H9 (cell line): Measurements from ENCODE around the gene GAREM1. TPM values are rescaled to one million over a fixed set of nuclear protein-coding genes. Genes with fewer than 3 reads are reported as not detected.

Experiments used
- DNase-seq: peaks from one replicate; pipeline ENCODE4 v3.0.0-alpha.2; 2017
- H2AFZ ChIP-seq: one replicate; pipeline ENCODE4 v1.6.1; 2013; ENCODE audit warnings: mild to moderate bottlenecking, low read length, control low read depth, moderate library complexity
- H2AK5ac ChIP-seq: 2 replicates; pipeline ENCODE4 v1.6.1; 2013; ENCODE audit warnings: low read length, control low read depth, mixed read lengths; ENCODE audit not compliant: insufficient read length
- H2BK120ac ChIP-seq: one replicate; pipeline ENCODE4 v1.6.1; 2013; ENCODE audit warnings: low read depth, mild to moderate bottlenecking, low read length, control low read depth, inconsistent platforms; ENCODE audit not compliant: poor library complexity, severe bottlenecking
- H2BK12ac ChIP-seq: 2 replicates; pipeline ENCODE4 v1.6.1; 2013; ENCODE audit warnings: low read length, control low read depth, mixed read lengths, low read depth; ENCODE audit not compliant: insufficient read length
- H2BK15ac ChIP-seq: 2 replicates; pipeline ENCODE4 v1.6.1; 2013; ENCODE audit warnings: low read depth, low read length, control low read depth
- H2BK20ac ChIP-seq: one replicate; pipeline ENCODE4 v1.6.1; 2013; ENCODE audit warnings: low read depth, mild to moderate bottlenecking, low read length, control low read depth, inconsistent platforms; ENCODE audit not compliant: poor library complexity, severe bottlenecking
- H2BK5ac ChIP-seq: 2 replicates; pipeline ENCODE4 v1.6.1; 2013; ENCODE audit warnings: low read length, control low read depth, mixed read lengths; ENCODE audit not compliant: insufficient read length
- H3K14ac ChIP-seq: 2 replicates; pipeline ENCODE4 v1.6.1; 2013; ENCODE audit warnings: low read length, control low read depth; ENCODE audit not compliant: insufficient read depth
- H3K18ac ChIP-seq: 2 replicates; pipeline ENCODE4 v1.6.1; 2013; ENCODE audit warnings: low read depth, mild to moderate bottlenecking, mixed read lengths, low read length, control low read depth; ENCODE audit not compliant: insufficient read length
- H3K23ac ChIP-seq: 2 replicates; pipeline ENCODE4 v1.6.1; 2013; ENCODE audit warnings: low read length, control low read depth, mixed read lengths, low read depth; ENCODE audit not compliant: insufficient read length
- H3K23me2 ChIP-seq: 2 replicates; pipeline ENCODE4 v1.6.1; 2013; ENCODE audit warnings: low read depth, mild to moderate bottlenecking, mixed read lengths, low read length, control low read depth; ENCODE audit not compliant: insufficient read length, poor library complexity, severe bottlenecking
- H3K27ac ChIP-seq: 2 replicates; pipeline ENCODE4 v1.5.1; 2013; ENCODE audit warnings: low read length, control low read depth, mixed read lengths, low read depth; ENCODE audit not compliant: insufficient read length
- H3K27me3 ChIP-seq: 2 replicates; pipeline ENCODE4 v1.6.1; 2013; ENCODE audit warnings: low read length, control low read depth, inconsistent platforms; ENCODE audit not compliant: insufficient read depth
- H3K4ac ChIP-seq: 2 replicates; pipeline ENCODE4 v1.6.1; 2013; ENCODE audit warnings: low read depth, mild to moderate bottlenecking, control low read depth, inconsistent platforms, low read length, moderate library complexity
- H3K4me1 ChIP-seq: 2 replicates; pipeline ENCODE4 v1.6.1; 2013; ENCODE audit warnings: low read length, control low read depth, inconsistent platforms; ENCODE audit not compliant: insufficient read depth
- H3K4me2 ChIP-seq: 2 replicates; pipeline ENCODE4 v1.6.1; 2013; ENCODE audit warnings: low read length, control low read depth, mixed read lengths; ENCODE audit not compliant: insufficient read length, insufficient read depth
- H3K56ac ChIP-seq: 2 replicates; pipeline ENCODE4 v1.6.1; 2013; ENCODE audit warnings: low read depth, mild to moderate bottlenecking, mixed read lengths, low read length, control low read depth; ENCODE audit not compliant: insufficient read length
- H3K79me1 ChIP-seq: 2 replicates; pipeline ENCODE4 v1.6.1; 2013; ENCODE audit warnings: low read depth, mild to moderate bottlenecking, moderate library complexity, low read length, control low read depth, inconsistent platforms; ENCODE audit not compliant: insufficient read depth, poor library complexity, severe bottlenecking
- H3K79me2 ChIP-seq: 2 replicates; pipeline ENCODE4 v1.6.1; 2013; ENCODE audit warnings: low read length, control low read depth, inconsistent platforms; ENCODE audit not compliant: insufficient read depth
- H3K9ac ChIP-seq: 2 replicates; pipeline ENCODE4 v1.6.1; 2013; ENCODE audit warnings: low read length, control low read depth, mixed read lengths; ENCODE audit not compliant: insufficient read length; ENCODE audit errors: extremely low read depth
- H3K9me3 ChIP-seq: one replicate; pipeline ENCODE4 v1.6.1; 2013; ENCODE audit warnings: low read depth, low read length, inconsistent platforms; ENCODE audit not compliant: control insufficient read depth
- H3T11ph ChIP-seq: one replicate; pipeline ENCODE4 v1.6.1; 2013; ENCODE audit warnings: mild to moderate bottlenecking, low read length, control low read depth, inconsistent platforms
- H4K20me1 ChIP-seq: one replicate; pipeline ENCODE4 v1.6.1; 2013; ENCODE audit not compliant: control insufficient read depth, insufficient read length, insufficient read depth
- H4K5ac ChIP-seq: 2 replicates; pipeline ENCODE4 v1.6.1; 2013; ENCODE audit warnings: low read depth, mild to moderate bottlenecking, mixed read lengths, low read length, control low read depth; ENCODE audit not compliant: insufficient read length
- H4K8ac ChIP-seq: replicated peaks from 2 replicates; pipeline ENCODE4 v1.6.1; 2013; ENCODE audit warnings: low read length, control low read depth, mixed read lengths, low read depth; ENCODE audit not compliant: insufficient read length
- H4K91ac ChIP-seq: 2 replicates; pipeline ENCODE4 v1.6.1; 2013; ENCODE audit warnings: low read depth, mild to moderate bottlenecking, moderate library complexity, mixed read lengths, low read length, control low read depth; ENCODE audit not compliant: insufficient read length
- H3K27ac Mint-ChIP-seq, 3 experiments: 2 replicates in 2 of 3; 3 replicates in 1 of 3; pipeline ENCODE4 v1.8.0; 2020 to 2021; ENCODE audit warnings: mixed read lengths in 3 of 3, mild to moderate bottlenecking in 1 of 3, moderate library complexity in 1 of 3
- H3K27me3 Mint-ChIP-seq: 2 replicates; pipeline ENCODE4 v1.8.0; 2021; ENCODE audit warnings: low read depth, mild to moderate bottlenecking, moderate library complexity, mixed read lengths
- H3K36me3 Mint-ChIP-seq, 3 experiments: 2 replicates in 2 of 3; 3 replicates in 1 of 3; pipeline ENCODE4 v1.8.0; 2020 to 2021; ENCODE audit warnings: low read depth in 3 of 3, mixed read lengths in 3 of 3; ENCODE audit not compliant: insufficient read depth in 1 of 3
- H3K4me1 Mint-ChIP-seq, 2 experiments: 2 replicates each; pipeline ENCODE4 v1.8.0; 2020; ENCODE audit warnings: mixed read lengths in 2 of 2
- H3K4me3 Mint-ChIP-seq, 2 experiments: 2 replicates in 1 of 2; 3 replicates in 1 of 2; pipeline ENCODE4 v1.8.0; 2020 to 2021; ENCODE audit warnings: mild to moderate bottlenecking in 2 of 2, mixed read lengths in 2 of 2, moderate library complexity in 1 of 2
- H3K9me3 Mint-ChIP-seq, 2 experiments: 2 replicates in 1 of 2; 3 replicates in 1 of 2; pipeline ENCODE4 v1.8.0; 2020; ENCODE audit warnings: mild to moderate bottlenecking in 2 of 2, mixed read lengths in 2 of 2, moderate library complexity in 1 of 2
- CTCF ChIP-seq: fragments of 200-600 bp; sonication (generic); conservative IDR thresholded peaks from 3 replicates; pipeline ENCODE4 v1.8.0; 2021; ENCODE audit warnings: antibody characterized with exemption, mild to moderate bottlenecking
- WGBS: extraction: QIAGEN DNeasy Blood & Tissue Kit; methylation state at CpG from one replicate; pipeline ENCODE4 v1.1.7; 2013; ENCODE audit warnings: missing lambda C conversion rate, low lambda C conversion rate, mixed read lengths; ENCODE audit not compliant: insufficient read length; ENCODE audit errors: extremely low coverage; 5-methylcytosine and 5-hydroxymethylcytosine counted together
- total RNA-seq: library from RNA; stranded (reverse); gene quantifications from 2 replicates; pipeline ENCODE4 v1.2.1, GENCODE V29; 2021

GAREM1 gene
- total RNA-seq, 1 experiment from 2014 or later, result 4.4 TPM

GRCh38 chr18:32373505-32373904 is 97.2 kb downstream of the GAREM1 start:
- Histone ChIP-seq H3K4me1 (no peaks in the 10 kb centered on the region), H3K9ac (no peak overlapping the region), H4K8ac (no peak overlapping the region), H2AFZ (no peak overlapping the region), H2AK5ac (no peak overlapping the region), H3K27me3 (no peaks in the 10 kb centered on the region), H2BK5ac (no peak overlapping the region), H3T11ph (no peak overlapping the region), H2BK20ac (no peak overlapping the region), H2BK15ac (no peak overlapping the region), H2BK12ac (no peak overlapping the region), H3K9me3 (no peaks in the 10 kb centered on the region), H3K4me2 (no peak overlapping the region), H3K23me2 (no peaks in the 10 kb centered on the region), H4K20me1 (no peaks in the 10 kb centered on the region), H3K79me2 (no peaks in the 10 kb centered on the region), H3K18ac (no peak overlapping the region), H4K91ac (no peak overlapping the region), H3K27ac (no peak overlapping the region), H4K5ac (no peak overlapping the region), H3K56ac (no peak overlapping the region), H3K79me1 (no peaks in the 10 kb centered on the region), H3K4ac (no peak overlapping the region), H3K14ac (no peak overlapping the region), H2BK120ac (no peak overlapping the region), H3K23ac (no peak overlapping the region)
- TF ChIP-seq CTCF, result no peak
- no peaks in the 10 kb centered on the region for H3K27me3 Mint-ChIP-seq
- no CpG with 5 or more reads among the region's 4 CpGs for WGBS
- H3K9me3 Mint-ChIP-seq, result no peaks in the 10 kb centered on the region
- no peak for DNase-seq
- no peak overlapping the region for H3K4me3 Mint-ChIP-seq
- H3K36me3 Mint-ChIP-seq, result no peaks in the 10 kb centered on the region; a peak in 1 of 7 replicates
- no peak overlapping the region for H3K27ac Mint-ChIP-seq
- peaks cover 6 to 7% of the 10 kb centered on the region in 2 experiments for H3K4me1 Mint-ChIP-seq
